PC-3 (cell line): ENCODE data around the gene VCP.

Source experiments
- EZH2 ChIP-seq: fragments of 300-600 bp; sonication (generic); IDR thresholded peaks from one replicate; pipeline ENCODE4 v1.6.1; 2017; ENCODE audit warnings: antibody characterized with exemption, mild to moderate bottlenecking, low read length; ENCODE audit not compliant: unreplicated experiment
- EZH2phosphoT487 ChIP-seq: fragments of 300-600 bp; sonication (generic); IDR thresholded peaks from 2 replicates; pipeline ENCODE4 v1.6.1; 2018; ENCODE audit warnings: mild to moderate bottlenecking, antibody characterized with exemption, low read length, borderline replicate concordance

GRCh38 chr9:35026671-35027070 lies 45.8 kb downstream of the VCP start:
- no peak for TF ChIP-seq EZH2phosphoT487
- no peak for TF ChIP-seq EZH2
